ENCODE measurements around the gene NFIA. TPM values are rescaled to one million over a fixed set of nuclear protein-coding genes. Genes with fewer than 3 reads are reported as not detected.

The NFIA gene
- total RNA-seq, 1 experiment from 2014 or later: 23.9 TPM

DNA sequence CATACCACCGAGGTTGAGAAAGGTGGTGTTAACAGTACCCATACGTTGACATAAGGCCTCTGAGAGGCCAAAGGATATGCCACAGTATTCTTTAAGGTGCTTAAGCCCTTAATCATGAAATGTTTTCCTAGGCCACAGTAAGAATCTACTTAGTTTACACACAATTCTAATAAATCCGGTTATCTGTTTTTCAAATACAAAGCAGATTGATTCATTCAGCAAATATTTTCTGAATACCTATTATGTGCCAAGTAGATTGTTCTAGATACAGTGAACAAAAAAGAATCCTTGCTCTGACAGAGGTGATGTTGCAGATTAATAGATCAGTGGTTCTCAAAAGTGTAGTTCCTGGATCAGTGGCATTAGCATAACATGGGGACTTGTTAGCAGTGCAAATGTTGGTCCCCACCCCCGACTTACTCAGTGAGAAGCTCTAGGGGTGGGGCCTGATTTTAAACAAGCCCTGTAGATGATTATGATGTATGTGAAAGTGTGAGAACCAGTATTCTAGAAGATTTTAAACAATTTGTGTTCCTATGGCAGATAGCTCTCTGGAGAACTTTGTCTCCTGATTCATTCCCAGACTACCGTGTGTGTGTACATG lies 61.6 kb downstream of the NFIA start:
- Histone ChIP-seq H3K36me3 (no peaks in the 10 kb centered on the region; the same call in 1 of the 2 replicates), H3K4me3 (no peak overlapping the region), H3K27ac (no peak overlapping the region), H3K4me1 (peaks cover 32% of the 10 kb centered on the region), H3K27me3 (no peaks in the 10 kb centered on the region), H3K9me3 (replicated peaks) (no peaks in the 10 kb centered on the region; the same call in 1 of the 2 replicates)
- no peak for DNase-seq

DNA sequence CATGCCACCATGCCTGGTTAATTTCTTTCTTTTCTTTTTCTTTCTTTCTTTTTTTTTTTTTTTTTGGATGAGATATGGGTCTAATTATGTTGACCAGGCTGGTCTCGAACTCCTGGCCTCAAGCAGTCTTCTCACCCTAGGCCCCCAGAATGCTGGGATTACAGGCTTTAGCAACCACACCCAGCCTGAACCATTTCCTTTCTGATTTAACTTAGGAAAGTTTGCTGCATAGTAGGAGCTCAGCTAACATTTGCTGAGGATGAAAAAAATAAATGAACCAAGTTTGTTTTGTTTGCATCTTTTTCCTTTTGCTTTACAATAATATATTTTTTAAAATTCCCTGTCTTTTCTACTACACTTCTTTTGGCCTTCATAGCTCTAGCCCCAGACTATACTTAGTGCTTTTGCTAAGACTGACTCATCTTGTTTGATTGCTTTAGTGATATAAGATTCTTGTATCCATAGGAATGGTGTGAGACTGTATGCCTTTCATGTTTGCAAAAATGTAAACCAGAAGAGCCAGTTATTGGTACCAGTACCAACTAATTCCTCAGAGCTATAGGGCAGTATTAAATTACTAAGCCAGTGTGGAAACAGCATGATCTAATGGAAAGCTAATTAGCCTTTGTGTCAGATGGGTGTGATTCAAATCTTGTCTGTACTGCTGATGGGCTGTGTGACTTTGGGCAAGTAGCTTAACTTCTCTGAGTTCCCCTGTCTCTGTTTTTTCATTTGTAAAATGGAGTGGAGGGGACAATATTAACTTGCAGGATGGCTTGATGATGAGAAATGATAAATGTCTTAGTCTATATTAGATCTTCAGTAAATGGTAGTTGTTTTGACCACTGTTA lies 66.9 kb downstream of the NFIA start:
- no peak for DNase-seq
- no peak overlapping the region for H3K27ac ChIP-seq
- no peaks in the 10 kb centered on the region for H3K27me3 ChIP-seq
- no peaks in the 10 kb centered on the region for H3K9me3 ChIP-seq (replicated peaks)
- peaks cover 4% of the 10 kb centered on the region; the same call in 1 of the 2 replicates for H3K4me1 ChIP-seq
- H3K36me3 ChIP-seq: no peaks in the 10 kb centered on the region; the same call in 1 of the 2 replicates
- no peak overlapping the region for H3K4me3 ChIP-seq

DNA sequence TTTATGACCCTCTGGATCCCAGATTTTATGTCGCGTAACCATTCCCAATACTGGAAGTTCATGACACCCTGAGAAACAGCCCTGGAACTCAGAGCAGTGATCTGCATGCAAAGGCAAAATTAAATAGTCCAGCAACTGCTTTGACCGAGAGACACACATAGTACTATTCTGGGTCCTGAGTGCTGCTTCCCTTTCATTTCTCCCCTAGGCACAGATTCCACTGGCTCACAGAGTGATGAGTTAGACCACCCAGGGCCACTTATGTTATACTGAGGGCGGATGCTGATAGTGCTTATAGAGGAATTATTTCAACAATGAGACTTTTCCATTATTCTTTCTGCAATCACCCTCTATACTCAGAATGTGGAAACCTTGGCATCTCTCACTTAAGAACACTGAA lies 69.2 kb downstream of the NFIA start:
- Histone ChIP-seq H3K27me3 (no peaks in the 10 kb centered on the region), H3K36me3 (no peaks in the 10 kb centered on the region), H3K9me3 (replicated peaks) (no peaks in the 10 kb centered on the region), H3K4me3 (no peak overlapping the region), H3K27ac (no peak overlapping the region), H3K4me1 (peaks cover 4% of the 10 kb centered on the region; the same call in 1 of the 2 replicates)
- no peak for DNase-seq

DNA sequence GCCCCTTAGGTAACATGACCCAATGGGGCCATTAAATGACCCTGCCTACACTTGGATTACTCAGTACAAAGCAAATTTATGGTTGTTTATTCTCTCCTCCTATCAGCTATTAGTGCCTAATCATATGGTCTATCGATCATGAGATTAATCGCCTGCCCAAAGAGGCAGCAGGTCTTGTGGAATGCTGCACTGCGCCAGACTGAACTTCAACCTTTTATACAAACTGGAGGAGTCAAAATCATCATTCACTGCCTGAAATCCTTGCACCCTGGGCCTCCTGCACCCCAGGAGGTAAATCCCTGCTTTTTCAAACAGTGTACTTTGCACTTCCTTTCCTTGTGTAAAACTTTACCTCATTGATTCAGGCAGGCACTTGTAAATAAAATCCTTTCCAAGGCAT lies 69.7 kb downstream of the NFIA start:
- H3K27ac ChIP-seq: no peak overlapping the region
- H3K36me3 ChIP-seq: no peaks in the 10 kb centered on the region
- H3K4me3 ChIP-seq: no peak overlapping the region
- H3K27me3 ChIP-seq: no peaks in the 10 kb centered on the region
- H3K9me3 ChIP-seq (replicated peaks): no peaks in the 10 kb centered on the region
- DNase-seq: no peak
- H3K4me1 ChIP-seq: peaks cover 7% of the 10 kb centered on the region

DNA sequence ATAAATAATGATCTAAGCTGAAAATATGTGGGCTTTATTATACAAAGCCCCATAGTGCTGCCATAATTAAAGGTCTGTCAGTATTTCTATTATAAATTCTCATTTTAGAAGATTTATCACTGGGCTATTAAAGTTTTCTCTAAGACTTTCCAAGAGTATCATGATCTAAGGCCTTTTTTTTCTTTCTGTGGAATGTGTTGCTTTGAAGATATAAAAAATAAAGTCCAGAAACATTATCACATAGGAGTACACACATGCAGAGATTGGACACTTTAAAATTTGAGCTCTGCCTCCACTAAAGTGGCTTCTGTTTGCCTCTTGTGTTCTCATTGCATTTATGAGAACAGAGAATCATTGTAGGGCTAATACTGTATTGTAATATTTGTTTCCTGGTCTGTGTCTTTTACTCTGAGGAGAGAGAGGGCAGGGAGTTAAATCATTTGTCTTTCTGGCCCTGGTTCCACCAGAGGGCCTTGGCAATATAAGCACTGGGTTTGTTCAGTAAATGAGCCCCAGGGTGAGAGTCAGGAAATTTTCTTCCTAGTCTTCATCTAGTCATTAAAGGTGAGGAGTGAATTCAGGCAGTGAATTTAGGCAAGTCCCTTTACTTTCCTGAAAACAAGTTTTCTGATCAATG lies 70.2 kb downstream of the NFIA start:
- H3K27ac ChIP-seq: no peak overlapping the region
- no peak for DNase-seq
- H3K36me3 ChIP-seq: no peaks in the 10 kb centered on the region
- H3K9me3 ChIP-seq (replicated peaks): no peaks in the 10 kb centered on the region
- no peak overlapping the region for H3K4me3 ChIP-seq
- peaks cover 12% of the 10 kb centered on the region for H3K4me1 ChIP-seq
- no peaks in the 10 kb centered on the region for H3K27me3 ChIP-seq

DNA sequence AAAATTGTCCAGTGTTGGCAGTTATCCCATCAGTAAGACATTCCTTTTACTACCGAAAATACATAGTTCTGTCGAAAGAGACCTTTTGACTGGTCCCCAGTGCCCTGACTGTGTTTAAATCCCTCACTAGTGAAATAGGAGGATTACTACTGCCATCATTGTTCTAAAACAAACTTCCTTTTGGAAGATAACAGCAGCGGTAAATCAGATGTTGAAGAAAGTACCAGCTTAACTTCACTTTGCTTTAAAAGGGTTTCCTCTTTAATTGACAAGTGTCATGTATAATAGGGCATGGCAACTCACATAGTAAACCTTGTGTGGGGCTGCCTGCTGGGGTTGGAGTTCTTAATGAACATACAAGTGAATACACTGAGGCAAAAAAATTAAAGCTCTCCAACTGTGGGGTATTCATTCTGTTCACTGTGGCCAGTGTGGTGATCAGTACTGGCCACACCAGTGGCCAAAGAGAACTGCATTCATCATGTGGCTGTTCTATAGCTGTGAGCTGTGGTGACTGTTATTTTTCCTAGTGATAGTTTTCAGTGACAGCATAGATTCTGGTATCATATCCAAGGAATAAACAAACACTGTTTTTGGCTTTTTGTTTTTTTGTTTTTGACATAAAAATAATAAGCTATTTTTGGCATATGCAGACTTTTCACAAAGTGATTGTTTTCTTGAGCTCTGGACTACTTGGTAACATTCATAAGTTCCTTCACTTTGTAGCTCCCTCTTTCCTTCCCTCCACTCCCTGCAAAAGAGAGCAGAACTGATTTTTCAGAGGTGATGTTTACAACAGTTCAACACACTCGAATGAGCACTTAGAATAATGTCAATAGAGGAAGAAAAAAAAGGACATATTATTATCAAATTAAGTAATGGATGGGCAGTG lies 74.5 kb downstream of the NFIA start:
- H3K27me3 ChIP-seq: no peaks in the 10 kb centered on the region
- no peaks in the 10 kb centered on the region for H3K36me3 ChIP-seq
- no peak for DNase-seq
- H3K27ac ChIP-seq: no peak overlapping the region
- no peaks in the 10 kb centered on the region for H3K9me3 ChIP-seq (replicated peaks)
- H3K4me3 ChIP-seq: no peak overlapping the region
- H3K4me1 ChIP-seq: peaks cover 26% of the 10 kb centered on the region

DNA sequence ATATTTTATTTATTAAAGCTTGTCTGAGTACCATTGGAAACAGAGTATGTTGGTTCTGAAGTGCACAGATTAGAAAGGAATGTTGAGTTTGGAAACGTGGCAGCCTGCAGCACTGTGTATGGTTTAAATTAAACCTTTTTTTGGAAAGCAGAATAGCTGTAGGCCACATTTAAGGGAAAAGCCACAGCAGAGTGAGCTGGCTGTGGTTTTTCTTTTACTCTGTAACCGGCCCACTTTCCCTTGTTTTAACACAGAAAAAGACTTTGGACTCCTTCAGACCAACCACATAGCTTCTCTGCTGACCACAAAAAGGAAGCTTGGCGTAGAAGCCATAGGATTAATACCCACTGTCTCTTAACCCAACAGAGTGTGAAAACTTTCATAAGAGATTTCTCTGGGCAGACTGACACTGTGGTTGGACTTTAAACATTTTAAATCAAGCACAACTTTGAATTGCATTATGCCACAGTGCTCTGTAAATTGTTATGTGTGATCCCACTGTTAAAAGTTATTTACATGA lies 75.2 kb downstream of the NFIA start:
- peak; percentile 46 to 74 for DNase-seq
- H3K27ac ChIP-seq: no peak overlapping the region
- no peaks in the 10 kb centered on the region for H3K27me3 ChIP-seq
- no peaks in the 10 kb centered on the region for H3K36me3 ChIP-seq
- H3K9me3 ChIP-seq (replicated peaks): no peaks in the 10 kb centered on the region
- H3K4me3 ChIP-seq: no peak overlapping the region
- H3K4me1 ChIP-seq: peaks cover 23% of the 10 kb centered on the region

DNA sequence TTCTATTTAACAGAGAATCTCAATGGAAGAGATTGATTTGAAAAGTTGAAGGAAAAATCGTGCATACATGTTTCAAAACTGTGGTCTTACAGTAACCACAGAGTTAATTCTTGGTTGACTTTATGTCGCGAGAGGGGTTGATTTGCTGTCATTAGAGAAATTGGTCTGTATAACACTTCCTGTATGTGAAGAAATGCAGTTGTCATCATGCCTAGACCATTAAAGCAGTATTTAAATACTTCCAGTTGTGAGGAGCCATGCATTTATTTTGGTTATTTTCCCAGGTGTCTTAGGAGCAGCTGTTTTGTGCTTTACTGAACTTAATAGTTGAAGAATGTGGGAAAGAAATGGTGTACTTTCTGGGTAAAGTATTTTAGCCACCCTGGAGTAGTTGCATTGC lies 76.2 kb downstream of the NFIA start:
- Histone ChIP-seq H3K9me3 (replicated peaks) (no peaks in the 10 kb centered on the region), H3K4me3 (no peak overlapping the region), H3K27ac (no peak overlapping the region), H3K27me3 (no peaks in the 10 kb centered on the region), H3K36me3 (peaks cover 3% of the 10 kb centered on the region; the same call in 1 of the 2 replicates), H3K4me1 (peaks cover 23% of the 10 kb centered on the region)
- DNase-seq: no peak

DNA sequence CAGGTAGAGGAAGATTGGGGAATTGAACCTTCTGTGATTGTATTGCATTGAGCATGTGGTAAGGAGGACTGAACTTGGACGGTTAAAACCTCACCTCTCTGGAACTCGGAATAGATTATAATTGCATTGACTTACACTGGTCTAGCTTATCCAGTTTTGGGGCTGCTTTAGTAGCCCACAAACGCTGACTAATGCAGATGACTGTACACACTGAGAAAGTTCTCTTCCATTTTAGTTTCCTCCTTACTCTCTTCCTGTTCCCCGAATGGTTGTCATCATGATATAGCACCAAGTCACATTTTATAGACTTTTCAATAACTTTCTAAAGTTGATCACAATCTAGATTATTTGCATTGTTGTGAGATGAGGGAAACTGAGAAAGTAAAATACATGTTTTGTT lies 78.2 kb downstream of the NFIA start:
- H3K4me1 ChIP-seq: peaks cover 23% of the 10 kb centered on the region
- peaks cover 3% of the 10 kb centered on the region; the same call in 1 of the 2 replicates for H3K36me3 ChIP-seq
- H3K27me3 ChIP-seq: no peaks in the 10 kb centered on the region
- H3K27ac ChIP-seq: no peak overlapping the region
- no peaks in the 10 kb centered on the region for H3K9me3 ChIP-seq (replicated peaks)
- H3K4me3 ChIP-seq: no peak overlapping the region
- DNase-seq: no peak

DNA sequence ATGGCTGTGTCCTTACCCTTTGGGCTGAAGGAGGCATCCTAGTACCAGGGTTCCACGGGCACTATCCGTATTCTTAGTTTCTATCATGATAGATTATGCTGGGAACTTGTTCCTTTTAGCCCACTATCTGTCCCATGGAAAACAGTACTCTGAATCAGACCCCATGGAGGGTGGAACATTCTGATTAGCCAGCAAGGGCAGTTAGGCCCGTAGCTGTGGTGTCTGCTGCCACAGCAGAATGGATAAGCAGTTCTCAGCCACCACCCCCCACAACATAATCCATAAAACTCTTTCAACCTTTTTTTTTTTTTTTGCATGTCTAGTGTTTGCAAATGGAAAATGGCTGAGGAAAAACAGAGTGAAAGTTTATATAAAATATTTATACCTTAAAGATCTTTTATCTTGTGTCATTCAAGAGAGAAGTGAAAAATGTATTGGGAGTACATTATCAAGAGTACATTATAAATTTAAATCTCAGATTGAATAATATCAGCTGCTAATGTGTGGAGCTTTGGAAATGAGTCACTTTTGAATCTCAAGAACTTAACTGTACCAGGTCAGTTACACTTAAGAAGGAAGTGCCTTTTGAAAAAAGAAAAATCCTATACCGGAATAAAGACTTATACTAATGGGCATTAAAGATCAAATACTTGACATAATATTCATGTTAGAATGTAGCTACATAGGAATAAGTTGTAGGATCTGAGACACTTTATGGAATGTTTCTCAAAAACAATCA lies 80.3 kb downstream of the NFIA start:
- no peak for DNase-seq
- Histone ChIP-seq H3K27ac (no peak overlapping the region), H3K27me3 (no peaks in the 10 kb centered on the region)

DNA sequence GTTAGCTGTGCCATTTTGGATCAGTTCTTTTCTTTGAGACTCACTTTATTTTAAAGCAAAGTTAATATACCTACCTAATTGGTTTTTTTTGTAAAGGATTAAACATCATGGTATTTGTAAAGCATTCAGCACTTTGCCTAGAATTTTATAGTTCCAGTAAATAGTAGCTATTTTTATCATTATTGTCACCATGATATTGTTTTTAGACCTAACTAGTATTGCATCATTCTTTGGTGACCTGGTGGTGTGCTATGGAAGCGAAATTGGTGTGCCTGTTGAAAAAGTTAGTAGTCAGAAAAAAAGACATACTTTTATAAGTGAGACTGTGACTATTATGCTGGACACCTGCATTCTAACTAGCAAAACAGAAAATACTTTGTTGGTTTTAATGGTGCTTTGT lies 81.0 kb downstream of the NFIA start:
- Histone ChIP-seq H3K27ac (no peak overlapping the region), H3K36me3 (peaks cover 3% of the 10 kb centered on the region; the same call in 1 of the 2 replicates), H3K4me3 (no peak overlapping the region), H3K4me1 (peaks cover 8% of the 10 kb centered on the region), H3K27me3 (no peaks in the 10 kb centered on the region), H3K9me3 (replicated peaks) (no peaks in the 10 kb centered on the region)
- no peak for DNase-seq

More for the DNA sequence above, 80.3 kb downstream of the NFIA start:
- Histone ChIP-seq H3K36me3 (peaks cover 3% of the 10 kb centered on the region; the same call in 1 of the 2 replicates), H3K4me3 (no peak overlapping the region), H3K9me3 (replicated peaks) (no peaks in the 10 kb centered on the region), H3K4me1 (peaks cover 14% of the 10 kb centered on the region)

DNA sequence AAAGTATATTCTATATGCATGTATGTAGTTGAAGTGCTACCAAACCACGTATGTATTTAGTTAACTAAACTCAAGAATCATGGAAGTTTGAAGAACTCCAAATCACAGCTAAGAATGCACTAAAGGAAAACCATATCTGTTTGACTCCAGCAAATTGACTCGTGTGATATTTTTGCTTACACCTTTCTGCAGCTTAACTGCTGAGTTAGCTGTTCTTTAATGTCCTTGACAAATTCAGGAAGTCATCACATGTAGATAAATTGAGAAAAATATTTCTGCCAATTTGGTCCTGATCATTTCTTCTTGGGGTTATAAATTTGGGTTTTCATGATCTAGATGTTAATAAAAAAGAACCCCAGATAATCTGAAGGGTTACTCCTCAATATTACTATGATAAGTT lies 83.0 kb downstream of the NFIA start:
- DNase-seq: no peak
- Histone ChIP-seq H3K27ac (no peak overlapping the region), H3K9me3 (replicated peaks) (no peaks in the 10 kb centered on the region; the same call in 1 of the 2 replicates), H3K36me3 (peaks cover 3% of the 10 kb centered on the region; the same call in 1 of the 2 replicates), H3K4me1 (peaks cover 19% of the 10 kb centered on the region), H3K4me3 (no peak overlapping the region), H3K27me3 (no peaks in the 10 kb centered on the region)

DNA sequence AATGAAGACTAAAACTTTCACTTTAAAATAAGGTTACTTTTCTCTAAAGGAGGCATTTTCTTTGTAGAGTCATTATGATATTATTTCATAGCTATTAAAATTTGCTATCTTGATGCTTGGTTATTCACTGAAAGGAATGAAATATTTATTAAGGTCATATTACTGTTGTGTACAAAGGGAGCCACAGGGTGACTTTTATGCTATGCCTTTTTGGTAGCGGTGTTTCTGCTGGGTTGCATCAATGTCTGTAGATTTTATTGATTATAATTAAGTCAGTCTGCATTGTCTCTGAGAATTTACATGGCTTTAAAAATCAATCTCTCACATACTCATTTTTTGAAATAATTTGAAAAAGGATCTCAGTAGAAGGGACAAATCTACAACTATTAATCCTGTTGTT lies 84.9 kb downstream of the NFIA start:
- Histone ChIP-seq H3K4me1 (peaks cover 31% of the 10 kb centered on the region), H3K27ac (no peak overlapping the region), H3K9me3 (replicated peaks) (no peaks in the 10 kb centered on the region; the same call in 1 of the 2 replicates), H3K36me3 (peaks cover 3% of the 10 kb centered on the region; the same call in 1 of the 2 replicates), H3K27me3 (no peaks in the 10 kb centered on the region), H3K4me3 (no peak overlapping the region)
- no peak for DNase-seq
